ENCODE measurements around the gene CRKL.
"Not testable (repeated sequence)": the region's sequence is repeated elsewhere in the genome, so short reads cannot be mapped to it uniquely, and the experiment has no call there.

Gene CRKL

GRCh38 chr22:20884454-20884853 lies 32.8 kb upstream of the CRKL start:
- Histone ChIP-seq H3K4me1 (ENCODE audit: control insufficient read depth, insufficient read depth, low read length) (no peaks in the 10 kb centered on the region), H3K9me3 (ENCODE audit: control insufficient read depth, insufficient read depth, low read length) (no peaks in the 10 kb centered on the region), H3K27me3 (ENCODE audit: control insufficient read depth, insufficient read depth, low read length) (no peaks in the 10 kb centered on the region), H3K27ac (ENCODE audit: low read length) (no peak overlapping the region), H3K36me3 (ENCODE audit: control insufficient read depth, insufficient read depth, low read length) (peaks cover 2% of the 10 kb centered on the region; the same call in 1 of the 2 replicates), H3K4me3 (ENCODE audit: low read length) (no peak overlapping the region)
- no CpG with 5 or more reads among the region's 4 CpGs for WGBS (ENCODE audit: insufficient coverage, insufficient read length)
- DNase-seq (ENCODE audit: low read depth, low spot score): no peak

GRCh38 chr22:20885017-20885556 lies 32.1 kb upstream of the CRKL start:
- Histone ChIP-seq H3K27me3 (ENCODE audit: control insufficient read depth, insufficient read depth, low read length) (no peaks in the 10 kb centered on the region), H3K4me1 (ENCODE audit: control insufficient read depth, insufficient read depth, low read length) (no peaks in the 10 kb centered on the region), H3K27ac (ENCODE audit: low read length) (no peak overlapping the region), H3K4me3 (ENCODE audit: low read length) (no peak overlapping the region), H3K36me3 (ENCODE audit: control insufficient read depth, insufficient read depth, low read length) (peaks cover 2% of the 10 kb centered on the region; the same call in 1 of the 2 replicates), H3K9me3 (ENCODE audit: control insufficient read depth, insufficient read depth, low read length) (no peaks in the 10 kb centered on the region)
- no CpG with 5 or more reads among the region's 8 CpGs for WGBS (ENCODE audit: insufficient coverage, insufficient read length)
- DNase-seq (ENCODE audit: low read depth, low spot score): no peak

- no peaks in the 10 kb centered on the region for H3K27me3 ChIP-seq (ENCODE audit: control insufficient read depth, insufficient read depth, low read length)
- DNase-seq (ENCODE audit: low read depth, low spot score): peak; percentile 66
- no peak overlapping the region for H3K27ac ChIP-seq (ENCODE audit: low read length)
- H3K36me3 ChIP-seq (ENCODE audit: control insufficient read depth, insufficient read depth, low read length): peaks cover 2% of the 10 kb centered on the region; the same call in 1 of the 2 replicates
- WGBS (ENCODE audit: insufficient coverage, insufficient read length): no CpG with 5 or more reads among the region's 10 CpGs
- H3K9me3 ChIP-seq (ENCODE audit: control insufficient read depth, insufficient read depth, low read length): no peaks in the 10 kb centered on the region
- no peak overlapping the region for H3K4me3 ChIP-seq (ENCODE audit: low read length)
- H3K4me1 ChIP-seq (ENCODE audit: control insufficient read depth, insufficient read depth, low read length): no peaks in the 10 kb centered on the region
Measured at GRCh38 chr22:20885557-20886323, 31.5 kb upstream of the CRKL start.

GRCh38 chr22:20887375-20887774 lies 29.8 kb upstream of the CRKL start:
- DNase-seq (ENCODE audit: low read depth, low spot score): no peak
- WGBS (ENCODE audit: insufficient coverage, insufficient read length): no CpG with 5 or more reads among the region's 5 CpGs
- Histone ChIP-seq H3K36me3 (ENCODE audit: control insufficient read depth, insufficient read depth, low read length) (peaks cover 2% of the 10 kb centered on the region; the same call in 1 of the 2 replicates), H3K4me1 (ENCODE audit: control insufficient read depth, insufficient read depth, low read length) (no peaks in the 10 kb centered on the region), H3K27me3 (ENCODE audit: control insufficient read depth, insufficient read depth, low read length) (no peaks in the 10 kb centered on the region), H3K4me3 (ENCODE audit: low read length) (no peak overlapping the region), H3K27ac (ENCODE audit: low read length) (no peak overlapping the region), H3K9me3 (ENCODE audit: control insufficient read depth, insufficient read depth, low read length) (no peaks in the 10 kb centered on the region)

GRCh38 chr22:20889025-20889704 lies 28.0 kb upstream of the CRKL start:
- Histone ChIP-seq H3K27me3 (ENCODE audit: control insufficient read depth, insufficient read depth, low read length) (no peaks in the 10 kb centered on the region), H3K27ac (ENCODE audit: low read length) (no peak overlapping the region), H3K4me3 (ENCODE audit: low read length) (no peak overlapping the region), H3K36me3 (ENCODE audit: control insufficient read depth, insufficient read depth, low read length) (no peaks in the 10 kb centered on the region), H3K9me3 (ENCODE audit: control insufficient read depth, insufficient read depth, low read length) (no peaks in the 10 kb centered on the region), H3K4me1 (ENCODE audit: control insufficient read depth, insufficient read depth, low read length) (no peaks in the 10 kb centered on the region)
- DNase-seq (ENCODE audit: low read depth, low spot score): no peak
- WGBS (ENCODE audit: insufficient coverage, insufficient read length): no CpG with 5 or more reads among the region's 6 CpGs

GRCh38 chr22:20889904-20890540 lies 27.2 kb upstream of the CRKL start:
- H3K27ac ChIP-seq (ENCODE audit: low read length): no peak overlapping the region

GRCh38 chr22:20890975-20891374 lies 26.2 kb upstream of the CRKL start:
- no peak overlapping the region for H3K27ac ChIP-seq (ENCODE audit: low read length)
- no peaks in the 10 kb centered on the region for H3K36me3 ChIP-seq (ENCODE audit: control insufficient read depth, insufficient read depth, low read length)
- no CpG with 5 or more reads among the region's 6 CpGs for WGBS (ENCODE audit: insufficient coverage, insufficient read length)
- DNase-seq (ENCODE audit: low read depth, low spot score): no peak
- no peaks in the 10 kb centered on the region for H3K9me3 ChIP-seq (ENCODE audit: control insufficient read depth, insufficient read depth, low read length)
- no peaks in the 10 kb centered on the region for H3K4me1 ChIP-seq (ENCODE audit: control insufficient read depth, insufficient read depth, low read length)
- H3K27me3 ChIP-seq (ENCODE audit: control insufficient read depth, insufficient read depth, low read length): no peaks in the 10 kb centered on the region
- no peak overlapping the region for H3K4me3 ChIP-seq (ENCODE audit: low read length)

More at GRCh38 chr22:20889904-20890540, 27.2 kb upstream of the CRKL start:
- no peak overlapping the region for H3K4me3 ChIP-seq (ENCODE audit: low read length)
- H3K27me3 ChIP-seq (ENCODE audit: control insufficient read depth, insufficient read depth, low read length): no peaks in the 10 kb centered on the region
- no peak for DNase-seq (ENCODE audit: low read depth, low spot score)
- WGBS (ENCODE audit: insufficient coverage, insufficient read length): no CpG with 5 or more reads among the region's 13 CpGs
- no peaks in the 10 kb centered on the region for H3K9me3 ChIP-seq (ENCODE audit: control insufficient read depth, insufficient read depth, low read length)
- H3K36me3 ChIP-seq (ENCODE audit: control insufficient read depth, insufficient read depth, low read length): no peaks in the 10 kb centered on the region
- H3K4me1 ChIP-seq (ENCODE audit: control insufficient read depth, insufficient read depth, low read length): no peaks in the 10 kb centered on the region

GRCh38 chr22:20897737-20898136 lies 19.5 kb upstream of the CRKL start:
- H3K9me3 ChIP-seq (ENCODE audit: control insufficient read depth, insufficient read depth, low read length); H3K4me1 ChIP-seq (ENCODE audit: control insufficient read depth, insufficient read depth, low read length); H3K36me3 ChIP-seq (ENCODE audit: control insufficient read depth, insufficient read depth, low read length); H3K27me3 ChIP-seq (ENCODE audit: control insufficient read depth, insufficient read depth, low read length); H3K4me3 ChIP-seq (ENCODE audit: low read length); DNase-seq (ENCODE audit: low read depth, low spot score); H3K27ac ChIP-seq (ENCODE audit: low read length): not testable (repeated sequence)
- WGBS (ENCODE audit: insufficient coverage, insufficient read length): no CpG with 5 or more reads among the region's 7 CpGs

- H3K27me3 ChIP-seq (ENCODE audit: control insufficient read depth, insufficient read depth, low read length): no peaks in the 10 kb centered on the region
- no peak for DNase-seq (ENCODE audit: low read depth, low spot score)
- no peaks in the 10 kb centered on the region for H3K36me3 ChIP-seq (ENCODE audit: control insufficient read depth, insufficient read depth, low read length)
- no CpG with 5 or more reads among the region's 7 CpGs for WGBS (ENCODE audit: insufficient coverage, insufficient read length)
- no peaks in the 10 kb centered on the region for H3K4me1 ChIP-seq (ENCODE audit: control insufficient read depth, insufficient read depth, low read length)
- H3K27ac ChIP-seq (ENCODE audit: low read length): no peak overlapping the region
- no peaks in the 10 kb centered on the region for H3K9me3 ChIP-seq (ENCODE audit: control insufficient read depth, insufficient read depth, low read length)
- no peak overlapping the region for H3K4me3 ChIP-seq (ENCODE audit: low read length)
Measured at GRCh38 chr22:20899827-20900423, 17.3 kb upstream of the CRKL start.
